K562 (cell line): ENCODE measurements around the gene CYYR1. TPM values are rescaled to one million over a fixed set of nuclear protein-coding genes. Genes with fewer than 3 reads are reported as not detected.

Experiments
- CREM ChIP-seq: IDR thresholded peaks from 2 replicates; pipeline ENCODE4 v1.6.1; 2014; ENCODE audit warnings: antibody characterized with exemption, low read depth
- NUFIP1 ChIP-seq: fragments of 450-650 bp; IDR thresholded peaks from 2 replicates; pipeline ENCODE4 v1.6.1; 2018; ENCODE audit not compliant: partially characterized antibody
- POU5F1 ChIP-seq: fragments of 150-350 bp; IDR thresholded peaks from 2 replicates; pipeline ENCODE4 v1.6.1; 2014; ENCODE audit warnings: borderline replicate concordance, low read length, low read depth, mild to moderate bottlenecking; ENCODE audit not compliant: partially characterized antibody
- ZFP1 ChIP-seq: fragments of 450-650 bp; formaldehyde crosslinking; IDR thresholded peaks from 2 replicates; pipeline ENCODE4 v1.4.0; 2020; ENCODE audit warnings: mild to moderate bottlenecking, mixed read lengths
- ZNF668 ChIP-seq: fragments of 250-450 bp; sonication (Bioruptor Pico); IDR thresholded peaks from 2 replicates; pipeline ENCODE4 v1.8.0; 2022; ENCODE audit warnings: mild to moderate bottlenecking, inconsistent platforms
- polyA plus RNA-seq, 8 experiments: library from polyadenylated mRNA; depleted of rRNA in 4 of 8; stranded (reverse) in 5 of 8; unstranded in 3 of 8; fragments of >200 nt; fragmentation: Nextera tagmentation in 2 of 8; fragmentation: Illumina TruSeq in 1 of 8; extraction: Ambion mirVana in 2 of 8; extraction: Trizol in 1 of 8; gene quantifications; 2 replicates each; pipeline versions ENCODE4 v1.2.1 to v1.2.3, GENCODE V29; 2011 to 2014; ENCODE audit warnings: inconsistent platforms in 1 of 8, missing spikeins in 1 of 8
- total RNA-seq, 7 experiments: library from RNA; depleted of rRNA in 6 of 7; stranded (reverse); fragments of >200 nt in 6 of 7; fragmentation: Illumina TruSeq in 2 of 7; extraction: Trizol in 2 of 7; gene quantifications; 2 replicates each; pipeline versions ENCODE4 v1.2.1 to v1.2.3, GENCODE V29; 2011 to 2021; ENCODE audit warnings: low replicate concordance in 1 of 7
- TF ChIP-seq, protein P1 (sequence below): fragments of 250-450 bp; sonication (Bioruptor Pico); IDR thresholded peaks from 2 replicates; pipeline ENCODE4 v1.4.0; 2020; ENCODE audit warnings: mild to moderate bottlenecking, moderate library complexity, borderline replicate concordance
- TF ChIP-seq, protein P2 (sequence below): fragments of 450-650 bp; IDR thresholded peaks from 2 replicates; pipeline ENCODE4 v1.7.1; 2018; ENCODE audit warnings: mild to moderate bottlenecking, low read depth; ENCODE audit not compliant: partially characterized antibody

Gene CYYR1
- total and polyA plus RNA-seq, 9 of the 15 experiments (the other 6 are each of a cell fraction or from before 2014, with no cell fraction given) = not detected

DNA sequence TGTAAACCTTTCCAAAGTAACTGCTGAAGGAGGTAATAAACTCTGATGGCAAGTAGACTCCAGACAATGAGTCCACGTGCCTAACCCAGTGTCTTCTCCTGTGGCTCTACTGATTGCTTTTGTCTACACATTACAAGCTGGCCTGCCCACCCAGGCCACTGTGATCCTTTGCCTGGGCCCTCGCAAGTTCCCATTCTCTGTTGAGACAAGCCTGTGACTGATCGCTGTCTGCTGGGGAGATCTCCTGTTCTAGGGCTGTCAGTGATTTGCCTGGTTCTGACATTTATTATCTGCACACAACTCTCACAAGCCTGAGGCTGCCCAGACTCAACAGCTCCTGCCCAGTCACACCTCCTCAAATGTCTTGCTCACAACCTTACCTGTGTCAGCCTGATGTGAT lies 81.4 kb downstream of the CYYR1 start (continued):
- TF ChIP-seq, protein P1, sequence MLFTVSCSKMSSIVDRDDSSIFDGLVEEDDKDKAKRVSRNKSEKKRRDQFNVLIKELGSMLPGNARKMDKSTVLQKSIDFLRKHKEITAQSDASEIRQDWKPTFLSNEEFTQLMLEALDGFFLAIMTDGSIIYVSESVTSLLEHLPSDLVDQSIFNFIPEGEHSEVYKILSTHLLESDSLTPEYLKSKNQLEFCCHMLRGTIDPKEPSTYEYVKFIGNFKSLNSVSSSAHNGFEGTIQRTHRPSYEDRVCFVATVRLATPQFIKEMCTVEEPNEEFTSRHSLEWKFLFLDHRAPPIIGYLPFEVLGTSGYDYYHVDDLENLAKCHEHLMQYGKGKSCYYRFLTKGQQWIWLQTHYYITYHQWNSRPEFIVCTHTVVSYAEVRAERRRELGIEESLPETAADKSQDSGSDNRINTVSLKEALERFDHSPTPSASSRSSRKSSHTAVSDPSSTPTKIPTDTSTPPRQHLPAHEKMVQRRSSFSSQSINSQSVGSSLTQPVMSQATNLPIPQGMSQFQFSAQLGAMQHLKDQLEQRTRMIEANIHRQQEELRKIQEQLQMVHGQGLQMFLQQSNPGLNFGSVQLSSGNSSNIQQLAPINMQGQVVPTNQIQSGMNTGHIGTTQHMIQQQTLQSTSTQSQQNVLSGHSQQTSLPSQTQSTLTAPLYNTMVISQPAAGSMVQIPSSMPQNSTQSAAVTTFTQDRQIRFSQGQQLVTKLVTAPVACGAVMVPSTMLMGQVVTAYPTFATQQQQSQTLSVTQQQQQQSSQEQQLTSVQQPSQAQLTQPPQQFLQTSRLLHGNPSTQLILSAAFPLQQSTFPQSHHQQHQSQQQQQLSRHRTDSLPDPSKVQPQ (CRISPR knock-in tag) = no peak
- TF ChIP-seq POU5F1 = no peak
- no peak for TF ChIP-seq CREM
- no peak for TF ChIP-seq ZFP1
- no peak for TF ChIP-seq NUFIP1
- TF ChIP-seq ZNF668 (CRISPR knock-in tag) = no peak
- TF ChIP-seq, protein P2, sequence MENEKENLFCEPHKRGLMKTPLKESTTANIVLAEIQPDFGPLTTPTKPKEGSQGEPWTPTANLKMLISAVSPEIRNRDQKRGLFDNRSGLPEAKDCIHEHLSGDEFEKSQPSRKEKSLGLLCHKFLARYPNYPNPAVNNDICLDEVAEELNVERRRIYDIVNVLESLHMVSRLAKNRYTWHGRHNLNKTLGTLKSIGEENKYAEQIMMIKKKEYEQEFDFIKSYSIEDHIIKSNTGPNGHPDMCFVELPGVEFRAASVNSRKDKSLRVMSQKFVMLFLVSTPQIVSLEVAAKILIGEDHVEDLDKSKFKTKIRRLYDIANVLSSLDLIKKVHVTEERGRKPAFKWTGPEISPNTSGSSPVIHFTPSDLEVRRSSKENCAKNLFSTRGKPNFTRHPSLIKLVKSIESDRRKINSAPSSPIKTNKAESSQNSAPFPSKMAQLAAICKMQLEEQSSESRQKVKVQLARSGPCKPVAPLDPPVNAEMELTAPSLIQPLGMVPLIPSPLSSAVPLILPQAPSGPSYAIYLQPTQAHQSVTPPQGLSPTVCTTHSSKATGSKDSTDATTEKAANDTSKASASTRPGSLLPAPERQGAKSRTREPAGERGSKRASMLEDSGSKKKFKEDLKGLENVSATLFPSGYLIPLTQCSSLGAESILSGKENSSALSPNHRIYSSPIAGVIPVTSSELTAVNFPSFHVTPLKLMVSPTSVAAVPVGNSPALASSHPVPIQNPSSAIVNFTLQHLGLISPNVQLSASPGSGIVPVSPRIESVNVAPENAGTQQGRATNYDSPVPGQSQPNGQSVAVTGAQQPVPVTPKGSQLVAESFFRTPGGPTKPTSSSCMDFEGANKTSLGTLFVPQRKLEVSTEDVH = no peak
